ENCODE measurements around the gene ITPRID1. TPM values are rescaled to one million over a fixed set of nuclear protein-coding genes. Genes with fewer than 3 reads are reported as not detected.

ITPRID1 gene
- total and polyA plus RNA-seq, 12 donors = not detected

GRCh38 chr7:31495653-31496052 is 18.2 kb upstream of the ITPRID1 start:
- Histone ChIP-seq H3K9me3 (no peaks in the 10 kb centered on the region), H3K4me3 (no peak overlapping the region), H3K27ac (no peak overlapping the region), H3K36me3 (no peaks in the 10 kb centered on the region), H3K4me1 (no peaks in the 10 kb centered on the region), H3K27me3 (peaks cover 0 to 9% (median 5%) of the 10 kb centered on the region in 7 donors)
- no peak for ATAC-seq
- no peak for DNase-seq
- WGBS, 2 donors = 75 to 77% methylated on average over 3 of the region's 3 CpGs
- intact Hi-C loops (cut with DNase I) = no loop called here
- TF ChIP-seq CTCF (IDR thresholded peaks at IDR 0.05) = no peak

- DNase-seq (no peak), ATAC-seq (no peak)
- intact Hi-C loops (cut with DNase I) = no loop called here
- TF ChIP-seq CTCF (IDR thresholded peaks at IDR 0.05) = no peak
- Histone ChIP-seq H3K4me1 (no peaks in the 10 kb centered on the region), H3K36me3 (no peaks in the 10 kb centered on the region), H3K27me3 (peaks cover 0 to 9% (median 5%) of the 10 kb centered on the region in 7 donors), H3K27ac (no peak overlapping the region), H3K9me3 (no peaks in the 10 kb centered on the region), H3K4me3 (no peak overlapping the region)
- WGBS, 2 donors = 32 to 61% methylated on average over 3 of the region's 3 CpGs
Measured at GRCh38 chr7:31497516-31497915, 16.4 kb upstream of the ITPRID1 start.

DNA sequence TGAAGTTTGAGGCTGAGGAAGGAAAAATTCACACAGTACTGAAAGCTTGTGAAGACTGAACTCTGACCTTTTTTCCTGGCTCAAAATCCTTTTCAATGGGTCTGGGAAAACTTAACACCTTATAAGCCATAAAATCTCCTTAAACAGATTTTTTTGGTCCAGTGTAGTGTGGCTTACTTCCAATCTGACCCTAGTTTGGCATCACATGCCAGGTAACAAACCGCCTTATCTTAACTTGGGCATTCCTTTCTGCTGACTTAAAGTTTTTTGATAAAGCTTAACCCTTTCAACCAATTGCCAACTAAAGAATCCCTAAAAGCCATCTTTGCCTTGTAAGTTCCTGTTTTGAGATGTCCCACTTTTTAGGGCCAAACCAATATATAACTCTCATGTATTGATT is 13.2 kb upstream of the ITPRID1 start:
- no peak for DNase-seq
- TF ChIP-seq CTCF (IDR thresholded peaks at IDR 0.05) = no peak
- Histone ChIP-seq H3K36me3 (no peaks in the 10 kb centered on the region), H3K4me1 (no peaks in the 10 kb centered on the region), H3K27ac (no peak overlapping the region), H3K9me3 (no peaks in the 10 kb centered on the region), H3K27me3 (peaks cover 0 to 9% (median 5%) of the 10 kb centered on the region in 7 donors), H3K4me3 (no peak overlapping the region)
- WGBS, 2 donors = 9 to 10% methylated on average over 1 of the region's 1 CpG
- ATAC-seq = no peak
- intact Hi-C loops (cut with DNase I) = no loop called here

GRCh38 chr7:31508823-31509222 is 5.1 kb upstream of the ITPRID1 start:
- H3K27me3 ChIP-seq = peaks cover 0 to 7% (median 0%) of the 10 kb centered on the region in 7 donors
- WGBS, 2 donors = 55 to 65% methylated on average over 5 of the region's 5 CpGs
- ATAC-seq (no peak), DNase-seq (no peak)
- no peaks in the 10 kb centered on the region for H3K4me1 ChIP-seq
- H3K4me3 ChIP-seq = no peak overlapping the region
- H3K9me3 ChIP-seq = no peaks in the 10 kb centered on the region
- no peaks in the 10 kb centered on the region for H3K36me3 ChIP-seq
- intact Hi-C loops (cut with DNase I) = no loop called here
- H3K27ac ChIP-seq = no peak overlapping the region
- TF ChIP-seq CTCF (IDR thresholded peaks at IDR 0.05) = no peak

All from heart right ventricle (tissue), 16 donors.